OCI-LY3 (cell line): ENCODE data around the gene PDZK1.

Source experiments
- H2AFZ ChIP-seq: fragments of 200-600, 300-600 bp; shearing (Covaris generic); 2 replicates; pipeline ENCODE4 v1.6.0; 2014; ENCODE audit warnings: antibody characterized with exemption, low read depth, low read length
- H3K27ac ChIP-seq: fragments of 200-600, 300-600 bp; sonication (generic); 2 replicates; pipeline ENCODE4 v1.5.1; 2014; ENCODE audit warnings: mild to moderate bottlenecking, low read length, moderate library complexity, mixed read lengths
- H3K27me3 ChIP-seq: fragments of 200-600, 300-600 bp; sonication (generic); 2 replicates; pipeline ENCODE4 v1.6.1; 2014; ENCODE audit warnings: low read depth, low read length, mixed read lengths
- H3K36me3 ChIP-seq: fragments of 200-600, 300-600 bp; sonication (generic); replicated peaks from 2 replicates; pipeline ENCODE3; 2014; ENCODE audit warnings: low read depth, low read length, mixed read lengths
- H3K4me1 ChIP-seq: fragments of 300-600, 200-600 bp; sonication (generic); 2 replicates; pipeline ENCODE4 v1.6.1; 2014; ENCODE audit warnings: low read length, mixed read lengths
- H3K4me2 ChIP-seq: fragments of 200-600, 300-600 bp; sonication (generic); 2 replicates; pipeline ENCODE4 v1.6.1; 2014; ENCODE audit warnings: low read length, mixed read lengths
- H3K4me3 ChIP-seq: fragments of 300-600, 200-600 bp; sonication (generic); 2 replicates; pipeline ENCODE4 v1.5.1; 2014; ENCODE audit warnings: antibody characterized with exemption, mild to moderate bottlenecking, low read length, moderate library complexity
- H3K79me2 ChIP-seq: fragments of 300-600, 200-600 bp; shearing (Covaris generic); 2 replicates; pipeline ENCODE4 v1.6.1; 2014; ENCODE audit warnings: mild to moderate bottlenecking, low read length, mixed read lengths
- H3K9ac ChIP-seq: fragments of 300-600, 200-600 bp; shearing (Covaris generic); 2 replicates; pipeline ENCODE4 v1.6.0; 2014; ENCODE audit warnings: mild to moderate bottlenecking, low read length, moderate library complexity
- H3K9me3 ChIP-seq: fragments of 200-600, 300-600 bp; shearing (Covaris generic); 2 replicates; pipeline ENCODE4 v1.6.1; 2014; ENCODE audit warnings: low read length, mixed read lengths; ENCODE audit not compliant: insufficient read depth
- H4K20me1 ChIP-seq: fragments of 200-600, 300-600 bp; sonication (generic); 2 replicates; pipeline ENCODE4 v1.6.1; 2016; ENCODE audit warnings: low read length, mixed read lengths; ENCODE audit not compliant: insufficient read depth
- EZH2phosphoT487 ChIP-seq: fragments of 200-600 bp; shearing (Covaris generic); IDR thresholded peaks from 2 replicates; pipeline ENCODE4 v1.6.1; 2018; ENCODE audit warnings: antibody characterized with exemption, mixed run types, low read depth
- TF ChIP-seq, protein P1 (sequence below): fragments of 200-600, 300-600 bp; sonication (generic); IDR thresholded peaks from 2 replicates; pipeline ENCODE4 v1.5.1; 2014; ENCODE audit warnings: antibody characterized with exemption, low read length, low read depth

PDZK1 gene

GRCh38 chr1:145740269-145740668 lies 33.1 kb upstream of the PDZK1 start:
- Histone ChIP-seq H3K4me1 (peaks cover 9% of the 10 kb centered on the region), H3K27ac (no peak overlapping the region), H3K36me3 (peaks cover 29% of the 10 kb centered on the region), H3K4me2 (no peak overlapping the region), H3K4me3 (no peak overlapping the region), H3K27me3 (no peaks in the 10 kb centered on the region), H4K20me1 (no peaks in the 10 kb centered on the region), H3K9me3 (no peaks in the 10 kb centered on the region), H3K79me2 (no peaks in the 10 kb centered on the region), H2AFZ (no peak overlapping the region), H3K9ac (no peak overlapping the region)
- TF ChIP-seq, protein P1, sequence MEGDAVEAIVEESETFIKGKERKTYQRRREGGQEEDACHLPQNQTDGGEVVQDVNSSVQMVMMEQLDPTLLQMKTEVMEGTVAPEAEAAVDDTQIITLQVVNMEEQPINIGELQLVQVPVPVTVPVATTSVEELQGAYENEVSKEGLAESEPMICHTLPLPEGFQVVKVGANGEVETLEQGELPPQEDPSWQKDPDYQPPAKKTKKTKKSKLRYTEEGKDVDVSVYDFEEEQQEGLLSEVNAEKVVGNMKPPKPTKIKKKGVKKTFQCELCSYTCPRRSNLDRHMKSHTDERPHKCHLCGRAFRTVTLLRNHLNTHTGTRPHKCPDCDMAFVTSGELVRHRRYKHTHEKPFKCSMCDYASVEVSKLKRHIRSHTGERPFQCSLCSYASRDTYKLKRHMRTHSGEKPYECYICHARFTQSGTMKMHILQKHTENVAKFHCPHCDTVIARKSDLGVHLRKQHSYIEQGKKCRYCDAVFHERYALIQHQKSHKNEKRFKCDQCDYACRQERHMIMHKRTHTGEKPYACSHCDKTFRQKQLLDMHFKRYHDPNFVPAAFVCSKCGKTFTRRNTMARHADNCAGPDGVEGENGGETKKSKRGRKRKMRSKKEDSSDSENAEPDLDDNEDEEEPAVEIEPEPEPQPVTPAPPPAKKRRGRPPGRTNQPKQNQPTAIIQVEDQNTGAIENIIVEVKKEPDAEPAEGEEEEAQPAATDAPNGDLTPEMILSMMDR = no peak
- no peak for TF ChIP-seq EZH2phosphoT487

DNA sequence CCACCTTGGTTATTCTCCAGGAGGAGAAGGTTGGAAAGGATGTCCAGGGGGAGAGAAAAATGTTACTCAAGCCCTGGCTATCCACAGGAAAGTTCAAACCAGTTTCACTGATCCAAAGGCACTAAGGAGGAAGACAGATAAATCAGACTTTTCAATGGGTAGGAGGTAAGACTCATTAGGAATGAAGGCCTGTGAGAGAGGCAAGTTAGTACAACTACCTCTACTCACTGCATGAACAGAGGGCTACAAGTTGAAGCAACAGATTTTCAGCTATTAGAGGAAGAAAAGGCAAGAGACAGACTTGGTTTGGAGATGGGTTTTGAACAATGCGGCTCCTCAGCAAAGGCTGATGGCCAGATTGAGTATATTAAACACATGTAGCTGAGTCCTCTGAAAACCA lies 29.0 kb upstream of the PDZK1 start:
- TF ChIP-seq EZH2phosphoT487 = no peak
- TF ChIP-seq, protein P1 = no peak
- H3K27me3 ChIP-seq = no peaks in the 10 kb centered on the region

DNA sequence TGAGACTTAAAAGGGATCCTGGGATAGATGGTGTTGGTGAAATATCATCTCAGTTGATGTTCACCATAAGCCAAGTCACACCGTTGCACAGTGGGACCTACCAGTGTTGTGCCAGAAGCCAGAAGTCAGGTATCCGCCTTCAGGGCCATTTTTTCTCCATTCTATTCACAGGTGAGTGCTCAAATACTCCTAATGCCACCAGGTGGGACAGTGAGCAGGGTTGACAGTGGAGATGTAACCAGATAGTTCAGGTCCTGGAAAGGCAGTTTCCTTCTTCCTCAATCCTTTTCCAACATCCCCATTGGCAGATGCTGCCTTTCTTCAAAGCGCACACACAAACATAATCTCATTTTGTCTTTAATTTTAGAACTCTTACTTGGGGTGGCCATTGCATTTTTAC lies 23.7 kb upstream of the PDZK1 start:
- no peaks in the 10 kb centered on the region for H3K27me3 ChIP-seq
- no peaks in the 10 kb centered on the region for H3K4me1 ChIP-seq
- TF ChIP-seq, protein P1 = no peak
- no peak for TF ChIP-seq EZH2phosphoT487
- no peaks in the 10 kb centered on the region for H3K79me2 ChIP-seq
- no peak overlapping the region for H3K9ac ChIP-seq
- H3K36me3 ChIP-seq = peaks cover 2% of the 10 kb centered on the region
- no peak overlapping the region for H3K4me2 ChIP-seq
- no peak overlapping the region for H3K4me3 ChIP-seq
- H3K27ac ChIP-seq = no peak overlapping the region
- no peak overlapping the region for H2AFZ ChIP-seq
- no peaks in the 10 kb centered on the region for H3K9me3 ChIP-seq
- no peaks in the 10 kb centered on the region for H4K20me1 ChIP-seq

More for the DNA sequence above, 29.0 kb upstream of the PDZK1 start:
- no peak overlapping the region for H3K27ac ChIP-seq
- H3K9me3 ChIP-seq = no peaks in the 10 kb centered on the region
- peaks cover 9% of the 10 kb centered on the region for H3K4me1 ChIP-seq
- no peak overlapping the region for H3K9ac ChIP-seq
- peaks cover 3% of the 10 kb centered on the region for H3K36me3 ChIP-seq
- no peaks in the 10 kb centered on the region for H3K79me2 ChIP-seq
- H3K4me2 ChIP-seq = no peak overlapping the region
- H2AFZ ChIP-seq = no peak overlapping the region
- H4K20me1 ChIP-seq = no peaks in the 10 kb centered on the region
- no peak overlapping the region for H3K4me3 ChIP-seq

- no peaks in the 10 kb centered on the region for H4K20me1 ChIP-seq
- H3K4me1 ChIP-seq = no peaks in the 10 kb centered on the region
- H3K36me3 ChIP-seq = peaks cover 2% of the 10 kb centered on the region
- no peak overlapping the region for H3K4me3 ChIP-seq
- TF ChIP-seq, protein P1 = no peak
- no peak for TF ChIP-seq EZH2phosphoT487
- no peak overlapping the region for H3K9ac ChIP-seq
- no peaks in the 10 kb centered on the region for H3K27me3 ChIP-seq
- H3K9me3 ChIP-seq = no peaks in the 10 kb centered on the region
- no peak overlapping the region for H2AFZ ChIP-seq
- no peak overlapping the region for H3K4me2 ChIP-seq
- H3K27ac ChIP-seq = no peak overlapping the region
- no peaks in the 10 kb centered on the region for H3K79me2 ChIP-seq
Measured at GRCh38 chr1:145730467-145730866, 23.3 kb upstream of the PDZK1 start.
